Measurements from ENCODE around the gene SYCE3.

Gene SYCE3

GRCh38 chr22:50599816-50600455 lies 37.2 kb upstream of the SYCE3 start:
- DNase-seq: peak; percentile 76

GRCh38 chr22:50597097-50597496 lies 34.4 kb upstream of the SYCE3 start:
- no peak for DNase-seq

- DNase-seq: no peak
Observed at GRCh38 chr22:50595189-50595588, 32.5 kb upstream of the SYCE3 start.

- DNase-seq: no peak
Observed at GRCh38 chr22:50587407-50587806, 24.7 kb upstream of the SYCE3 start.

- no peak for DNase-seq
Observed at GRCh38 chr22:50586416-50586815, 23.7 kb upstream of the SYCE3 start.

- no peak for DNase-seq
Observed at GRCh38 chr22:50585781-50586180, 23.1 kb upstream of the SYCE3 start.

GRCh38 chr22:50585238-50585637 lies 22.5 kb upstream of the SYCE3 start:
- no peak for DNase-seq

- no peak for DNase-seq
Observed at GRCh38 chr22:50584106-50585096, 21.7 kb upstream of the SYCE3 start.

GRCh38 chr22:50583294-50583861 lies 20.7 kb upstream of the SYCE3 start:
- DNase-seq: peak; percentile 3

- DNase-seq: peak; percentile 99
Observed at GRCh38 chr22:50582493-50583293, 20.0 kb upstream of the SYCE3 start, which contains the start of gene CHKB. Gene CHKB, minus strand, starts transcription at chr22:50582849. Its CDS starts 68 bp downstream, at chr22:50582781.

GRCh38 chr22:50581950-50582492 lies 19.3 kb upstream of the SYCE3 start:
- peak; percentile 50 for DNase-seq

GRCh38 chr22:50581031-50581949 lies 18.6 kb upstream of the SYCE3 start:
- DNase-seq: no peak

- no peak for DNase-seq
Observed at GRCh38 chr22:50579752-50580151, 17.0 kb upstream of the SYCE3 start.

GRCh38 chr22:50578776-50579310 lies 16.1 kb upstream of the SYCE3 start:
- DNase-seq: peak; percentile 2

- peak; percentile 43 for DNase-seq
Observed at GRCh38 chr22:50577987-50578775, 15.5 kb upstream of the SYCE3 start, which contains the start of gene CPT1B. Gene CPT1B, minus strand, starts transcription at chr22:50578427. Its CDS starts 512 bp downstream, at chr22:50577915.

- DNase-seq: peak; percentile 3
Observed at GRCh38 chr22:50577697-50577986, 14.9 kb upstream of the SYCE3 start.

GRCh38 chr22:50576806-50577696 lies 14.3 kb upstream of the SYCE3 start:
- DNase-seq: peak; percentile 12

- peak; percentile 71 for DNase-seq
Observed at GRCh38 chr22:50576070-50576469, 13.4 kb upstream of the SYCE3 start.

- DNase-seq: no peak
Observed at GRCh38 chr22:50575426-50575941, 12.8 kb upstream of the SYCE3 start.
